Measurements from ENCODE around the gene CTIF. TPM values are rescaled to one million over a fixed set of nuclear protein-coding genes. Genes with fewer than 3 reads are reported as not detected.

CTIF gene
- total RNA-seq, 1 donor from 2014 or later = 15.0 TPM

DNA sequence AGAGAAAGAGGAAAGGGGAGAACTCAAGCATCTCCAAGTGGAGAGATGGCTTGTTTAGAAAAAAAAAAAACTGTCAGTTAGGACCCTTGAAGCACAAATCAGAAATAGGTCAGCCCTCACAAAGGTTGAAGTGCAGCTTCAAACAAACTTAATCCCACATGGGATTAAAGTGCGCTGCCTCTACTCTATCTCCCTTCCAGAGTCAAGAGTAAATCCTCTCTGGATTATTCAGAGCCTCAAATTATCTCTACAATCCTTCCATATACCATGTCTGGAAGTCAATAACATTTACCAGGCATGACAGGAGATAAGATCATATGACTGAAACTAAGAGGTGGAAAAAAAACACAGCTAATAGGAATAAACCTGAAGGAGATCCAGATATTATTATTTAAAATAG, 342.1 kb downstream of the CTIF start:
- no peak overlapping the region for H3K4me3 ChIP-seq (ENCODE audit: low read depth, low read length)
- H3K36me3 ChIP-seq (ENCODE audit: control insufficient read depth, insufficient read depth, low read length) = no peaks in the 10 kb centered on the region
- H3K27me3 ChIP-seq (ENCODE audit: control insufficient read depth, insufficient read depth, low read length) = no peaks in the 10 kb centered on the region
- DNase-seq (ENCODE audit: low read depth) (no peak), FAIRE-seq (no peak)
- TF ChIP-seq, protein P1, sequence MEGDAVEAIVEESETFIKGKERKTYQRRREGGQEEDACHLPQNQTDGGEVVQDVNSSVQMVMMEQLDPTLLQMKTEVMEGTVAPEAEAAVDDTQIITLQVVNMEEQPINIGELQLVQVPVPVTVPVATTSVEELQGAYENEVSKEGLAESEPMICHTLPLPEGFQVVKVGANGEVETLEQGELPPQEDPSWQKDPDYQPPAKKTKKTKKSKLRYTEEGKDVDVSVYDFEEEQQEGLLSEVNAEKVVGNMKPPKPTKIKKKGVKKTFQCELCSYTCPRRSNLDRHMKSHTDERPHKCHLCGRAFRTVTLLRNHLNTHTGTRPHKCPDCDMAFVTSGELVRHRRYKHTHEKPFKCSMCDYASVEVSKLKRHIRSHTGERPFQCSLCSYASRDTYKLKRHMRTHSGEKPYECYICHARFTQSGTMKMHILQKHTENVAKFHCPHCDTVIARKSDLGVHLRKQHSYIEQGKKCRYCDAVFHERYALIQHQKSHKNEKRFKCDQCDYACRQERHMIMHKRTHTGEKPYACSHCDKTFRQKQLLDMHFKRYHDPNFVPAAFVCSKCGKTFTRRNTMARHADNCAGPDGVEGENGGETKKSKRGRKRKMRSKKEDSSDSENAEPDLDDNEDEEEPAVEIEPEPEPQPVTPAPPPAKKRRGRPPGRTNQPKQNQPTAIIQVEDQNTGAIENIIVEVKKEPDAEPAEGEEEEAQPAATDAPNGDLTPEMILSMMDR (IDR thresholded peaks at IDR 0.05; ENCODE audit: insufficient read depth, low read length, severe bottlenecking) = no peak

DNA sequence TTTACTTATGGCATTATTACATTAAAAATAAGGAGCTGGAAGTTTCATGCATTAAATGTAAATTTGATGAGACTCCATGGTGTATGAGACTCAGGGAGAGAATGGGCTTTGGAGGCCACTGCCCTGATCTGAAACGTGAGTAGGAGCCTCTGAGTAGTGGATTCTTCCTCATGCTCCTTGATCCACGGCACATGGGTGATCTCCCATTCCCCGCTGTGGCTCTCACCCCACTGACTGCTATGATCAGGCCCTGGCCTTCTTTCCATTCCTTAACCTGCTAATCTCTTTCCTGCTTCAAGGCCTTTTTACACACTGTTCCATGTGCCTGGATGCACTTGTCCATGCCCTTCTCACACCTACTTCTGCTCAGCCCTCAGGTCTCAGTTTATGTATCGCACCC, 343.5 kb downstream of the CTIF start:
- TF ChIP-seq, protein P1 (IDR thresholded peaks at IDR 0.05; ENCODE audit: insufficient read depth, low read length, severe bottlenecking) = no peak
- no peak for DNase-seq (ENCODE audit: low read depth)
- FAIRE-seq = no peak

DNA sequence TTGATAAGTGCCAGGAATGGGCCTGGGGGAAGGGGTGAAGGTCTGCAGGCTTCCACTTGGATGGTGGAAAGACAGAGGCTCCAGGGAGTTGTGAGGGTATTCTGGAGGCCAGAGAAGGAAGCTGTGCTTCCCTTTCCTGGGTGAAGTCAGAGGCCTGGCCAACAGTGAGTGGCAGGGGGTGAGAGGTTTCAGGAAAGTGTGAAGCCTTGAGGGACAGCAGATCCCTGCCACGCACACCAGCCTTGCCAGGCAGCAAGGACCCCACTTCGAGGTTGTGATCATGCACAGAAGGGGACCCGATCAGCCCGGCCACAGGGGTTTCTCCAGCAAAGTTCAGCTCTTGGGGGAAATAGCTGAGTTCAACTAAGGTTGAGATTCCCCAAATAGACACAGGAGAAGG, 345.5 kb downstream of the CTIF start:
- TF ChIP-seq, protein P1 (IDR thresholded peaks at IDR 0.05; ENCODE audit: insufficient read depth, low read length, severe bottlenecking) = no peak
- FAIRE-seq = no peak
- no peak for DNase-seq (ENCODE audit: low read depth)

More for the DNA sequence above, 343.5 kb downstream of the CTIF start:
- H3K27me3 ChIP-seq (ENCODE audit: control insufficient read depth, insufficient read depth, low read length) = no peaks in the 10 kb centered on the region
- no peaks in the 10 kb centered on the region for H3K36me3 ChIP-seq (ENCODE audit: control insufficient read depth, insufficient read depth, low read length)
- H3K4me3 ChIP-seq (ENCODE audit: low read depth, low read length) = no peak overlapping the region

DNA sequence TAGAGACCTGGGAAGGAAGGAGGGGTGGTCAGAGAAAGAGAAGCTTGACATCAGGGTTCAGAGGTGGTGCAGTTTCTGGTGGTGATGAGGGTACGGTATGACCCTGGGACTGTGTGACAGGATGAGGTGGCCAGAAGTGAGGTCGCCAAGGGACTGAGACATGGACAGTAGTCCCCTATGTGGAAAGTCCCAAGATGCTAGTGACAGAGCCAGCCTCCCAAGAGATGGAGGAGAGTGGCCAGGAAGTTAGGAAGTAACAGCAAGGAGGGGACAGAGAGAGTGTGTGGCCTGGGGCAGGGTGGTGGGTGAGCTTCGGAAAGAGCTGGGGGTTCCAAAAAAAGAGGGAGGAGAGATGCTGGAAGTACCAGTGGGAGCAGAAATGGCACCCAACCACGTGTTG, 345.9 kb downstream of the CTIF start:
- TF ChIP-seq, protein P1 (IDR thresholded peaks at IDR 0.05; ENCODE audit: insufficient read depth, low read length, severe bottlenecking) = no peak
- no peak overlapping the region for H3K4me3 ChIP-seq (ENCODE audit: low read depth, low read length)
- H3K36me3 ChIP-seq (ENCODE audit: control insufficient read depth, insufficient read depth, low read length) = no peaks in the 10 kb centered on the region
- DNase-seq (ENCODE audit: low read depth) = no peak
- H3K27me3 ChIP-seq (ENCODE audit: control insufficient read depth, insufficient read depth, low read length) = no peaks in the 10 kb centered on the region
- FAIRE-seq = no peak

More for the DNA sequence above, 345.5 kb downstream of the CTIF start:
- Histone ChIP-seq H3K27me3 (ENCODE audit: control insufficient read depth, insufficient read depth, low read length) (no peaks in the 10 kb centered on the region), H3K4me3 (ENCODE audit: low read depth, low read length) (no peak overlapping the region), H3K36me3 (ENCODE audit: control insufficient read depth, insufficient read depth, low read length) (no peaks in the 10 kb centered on the region)

DNA sequence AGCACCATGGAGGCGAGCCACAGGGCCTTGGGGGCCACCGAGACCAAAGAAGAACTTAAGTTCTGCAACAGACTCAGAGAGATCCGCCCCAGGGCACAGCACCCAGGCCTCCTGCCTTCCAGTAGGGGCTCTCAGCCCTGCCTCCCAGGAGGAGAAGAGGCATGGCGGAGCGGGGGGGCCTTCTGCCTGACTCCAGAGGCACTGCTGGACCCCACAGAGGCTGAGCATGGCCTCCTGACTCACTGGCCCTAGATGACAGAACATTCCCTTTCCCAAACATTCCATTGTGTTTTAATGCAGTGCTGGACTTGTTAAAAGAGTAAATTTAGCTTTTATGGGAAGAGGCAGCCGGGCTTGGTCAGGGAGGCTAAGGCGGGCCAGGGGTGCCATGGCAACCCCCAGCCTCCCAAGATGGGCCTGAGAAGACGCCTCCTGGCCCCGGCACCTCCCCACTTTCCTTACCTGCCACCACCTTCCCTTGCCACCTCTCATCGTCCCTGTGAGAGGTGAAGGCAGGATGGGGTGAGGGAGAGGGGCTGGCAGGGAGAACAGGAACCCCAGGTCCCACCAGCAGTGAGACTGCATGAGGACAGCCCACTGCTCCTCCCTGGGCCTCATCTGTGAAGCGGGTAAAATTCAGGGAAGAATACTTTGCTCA, 346.6 kb downstream of the CTIF start:
- TF ChIP-seq, protein P1 (IDR thresholded peaks at IDR 0.05; ENCODE audit: insufficient read depth, low read length, severe bottlenecking) = no peak
- H3K27me3 ChIP-seq (ENCODE audit: control insufficient read depth, insufficient read depth, low read length) = no peaks in the 10 kb centered on the region
- no peaks in the 10 kb centered on the region for H3K36me3 ChIP-seq (ENCODE audit: control insufficient read depth, insufficient read depth, low read length)
- FAIRE-seq (no peak), DNase-seq (ENCODE audit: low read depth) (no peak)
- H3K4me3 ChIP-seq (ENCODE audit: low read depth, low read length) = no peak overlapping the region

DNA sequence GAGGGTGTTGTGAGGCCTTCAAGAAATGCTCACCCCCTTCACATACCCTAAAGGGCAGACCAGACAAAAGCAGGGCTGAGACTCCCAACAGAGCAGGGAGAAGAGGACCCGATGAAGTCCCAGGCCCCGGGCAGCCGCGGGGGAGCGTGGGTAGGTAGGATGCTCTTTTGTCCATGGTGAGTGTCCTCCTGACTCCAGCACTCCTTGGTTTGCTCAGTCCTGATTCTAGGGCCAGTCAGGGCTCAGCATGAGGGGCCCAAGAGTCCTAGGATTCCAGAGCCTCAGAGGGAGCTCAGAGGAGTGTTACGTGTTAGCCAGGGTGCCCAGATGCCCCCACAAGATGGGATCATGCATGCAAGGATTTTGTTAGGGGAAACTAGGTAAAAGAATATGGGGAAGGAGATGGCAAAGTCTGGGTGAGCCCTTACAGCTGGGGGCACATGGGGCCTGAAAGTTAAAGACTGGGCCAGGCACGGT, 347.1 kb downstream of the CTIF start:
- H3K4me3 ChIP-seq (ENCODE audit: low read depth, low read length) = no peak overlapping the region
- DNase-seq (ENCODE audit: low read depth) = no peak
- TF ChIP-seq, protein P1 (IDR thresholded peaks at IDR 0.05; ENCODE audit: insufficient read depth, low read length, severe bottlenecking) = no peak
- FAIRE-seq = no peak
- H3K27me3 ChIP-seq (ENCODE audit: control insufficient read depth, insufficient read depth, low read length) = no peaks in the 10 kb centered on the region
- no peaks in the 10 kb centered on the region for H3K36me3 ChIP-seq (ENCODE audit: control insufficient read depth, insufficient read depth, low read length)
